NCI-H69 (cell line): ENCODE measurements around the gene KLHL5.
"Not testable (repeated sequence)": the region's sequence is repeated elsewhere in the genome, so short reads cannot be mapped to it uniquely, and the experiment has no call there.

ENCODE experiments used
- DNase-seq: peaks from one replicate; lab custom pipeline; 2025; lab: John Stamatoyannopoulos, UW

Gene KLHL5, protein sequence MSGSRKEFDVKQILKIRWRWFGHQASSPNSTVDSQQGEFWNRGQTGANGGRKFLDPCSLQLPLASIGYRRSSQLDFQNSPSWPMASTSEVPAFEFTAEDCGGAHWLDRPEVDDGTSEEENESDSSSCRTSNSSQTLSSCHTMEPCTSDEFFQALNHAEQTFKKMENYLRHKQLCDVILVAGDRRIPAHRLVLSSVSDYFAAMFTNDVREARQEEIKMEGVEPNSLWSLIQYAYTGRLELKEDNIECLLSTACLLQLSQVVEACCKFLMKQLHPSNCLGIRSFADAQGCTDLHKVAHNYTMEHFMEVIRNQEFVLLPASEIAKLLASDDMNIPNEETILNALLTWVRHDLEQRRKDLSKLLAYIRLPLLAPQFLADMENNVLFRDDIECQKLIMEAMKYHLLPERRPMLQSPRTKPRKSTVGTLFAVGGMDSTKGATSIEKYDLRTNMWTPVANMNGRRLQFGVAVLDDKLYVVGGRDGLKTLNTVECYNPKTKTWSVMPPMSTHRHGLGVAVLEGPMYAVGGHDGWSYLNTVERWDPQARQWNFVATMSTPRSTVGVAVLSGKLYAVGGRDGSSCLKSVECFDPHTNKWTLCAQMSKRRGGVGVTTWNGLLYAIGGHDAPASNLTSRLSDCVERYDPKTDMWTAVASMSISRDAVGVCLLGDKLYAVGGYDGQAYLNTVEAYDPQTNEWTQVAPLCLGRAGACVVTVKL

DNA sequence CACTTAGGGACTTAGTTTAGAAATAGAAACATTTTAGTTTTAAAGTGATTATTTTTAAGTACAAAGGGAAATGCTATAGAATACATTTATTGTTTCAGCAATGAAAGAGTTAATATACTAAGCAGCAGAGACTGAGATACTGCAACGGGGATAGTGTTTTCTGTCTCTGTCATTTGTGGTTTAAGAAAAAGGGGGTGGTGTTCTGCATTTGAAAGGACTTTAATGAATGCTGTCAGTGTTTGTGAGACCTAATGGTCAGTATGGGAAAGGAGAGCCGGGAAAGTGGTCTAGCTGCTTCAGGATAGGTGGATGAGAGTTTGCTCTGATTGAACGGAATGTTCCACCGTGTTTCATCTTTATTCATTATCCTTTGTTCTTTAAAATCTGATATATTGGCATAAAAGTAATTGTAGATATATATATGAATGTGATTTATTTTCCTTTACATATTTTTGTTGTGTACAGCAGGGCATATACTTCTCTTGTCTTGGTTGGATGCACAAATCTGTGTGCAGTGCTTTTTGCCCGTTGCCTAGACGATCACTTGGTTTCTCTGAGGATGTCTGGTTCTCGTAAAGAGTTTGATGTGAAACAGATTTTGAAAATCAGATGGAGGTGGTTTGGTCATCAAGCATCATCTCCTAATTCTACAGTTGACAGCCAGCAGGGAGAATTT lies at the start of gene KLHL5:
Gene KLHL5, plus strand, starts transcription at position 139 of the 676 bp plus-strand sequence. Its CDS starts 421 bp downstream, at position 560.
- no peak for DNase-seq

DNA sequence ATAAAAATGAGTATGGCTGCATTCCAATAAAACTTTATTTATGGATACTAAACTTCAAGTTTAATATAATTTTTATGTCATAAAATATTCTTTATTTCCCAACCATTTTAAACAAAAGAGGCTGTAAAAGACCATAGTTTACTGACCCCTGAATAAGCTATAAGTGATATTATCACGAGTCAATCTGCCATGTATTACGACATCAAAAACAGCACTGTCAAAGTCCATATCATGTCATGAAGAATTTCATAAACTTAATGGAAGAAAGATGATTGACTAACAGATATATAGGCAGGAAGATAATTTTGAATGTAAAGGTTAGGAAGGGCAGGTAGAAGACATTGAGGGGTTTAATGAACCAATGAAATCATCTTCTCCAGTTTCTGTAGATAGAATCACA lies 48.0 kb upstream of the KLHL5 start:
- DNase-seq: no peak

DNA sequence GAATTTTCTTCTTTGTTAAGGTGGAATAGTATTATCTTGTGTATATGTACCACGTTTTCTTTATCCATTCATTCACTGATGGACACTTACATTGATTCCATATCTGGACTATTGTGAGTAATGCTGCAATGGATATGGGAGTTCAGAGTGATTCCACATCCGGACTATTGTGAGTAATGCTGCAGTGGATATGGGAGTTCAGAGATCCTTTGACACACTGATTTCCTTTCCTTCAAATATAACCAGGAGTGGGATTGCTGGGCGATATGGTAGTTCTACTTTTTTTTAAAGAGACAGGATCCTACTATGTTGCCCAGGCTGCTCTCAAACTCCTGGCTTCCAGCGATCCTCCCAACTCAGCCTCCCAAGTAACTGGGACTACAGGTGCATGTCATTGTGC lies 41.9 kb upstream of the KLHL5 start:
- no peak for DNase-seq

DNA sequence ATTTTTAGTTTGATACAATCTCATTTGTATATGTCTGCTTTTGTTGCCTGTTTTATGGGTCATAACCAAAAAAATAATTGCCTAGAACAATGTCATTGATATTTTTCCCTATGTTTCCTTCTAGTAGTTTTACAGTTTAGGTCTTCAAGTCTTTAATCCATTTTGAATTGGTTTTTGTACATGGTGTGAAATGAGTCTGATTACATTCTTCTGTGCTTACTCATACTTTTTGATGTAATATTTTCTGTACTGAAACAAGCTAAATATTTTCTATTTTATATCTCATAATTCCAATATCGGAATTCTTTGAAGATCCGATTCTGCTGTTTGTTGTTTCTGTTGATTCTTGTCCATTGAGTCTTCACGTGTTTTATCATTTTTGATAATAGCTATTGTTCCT lies 40.4 kb upstream of the KLHL5 start:
- DNase-seq: no peak

DNA sequence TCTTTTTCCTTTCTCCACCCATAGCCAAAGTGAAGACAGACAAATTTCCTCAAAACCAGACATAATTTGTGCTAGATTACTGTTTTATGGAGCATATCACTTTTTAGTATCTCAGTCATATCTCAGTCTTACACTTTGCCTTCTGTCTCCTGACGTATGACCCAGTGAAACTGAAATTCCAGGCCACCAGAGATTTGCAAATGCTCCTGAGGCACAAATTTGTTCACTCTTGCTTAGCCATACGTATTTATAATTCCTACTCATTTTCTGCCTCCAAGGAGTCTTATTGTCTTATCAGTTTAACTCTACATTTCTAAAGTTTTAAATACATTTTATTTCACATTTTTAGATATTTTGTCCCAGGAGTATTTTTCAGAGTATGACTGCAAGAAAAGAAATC lies 39.8 kb upstream of the KLHL5 start:
- DNase-seq: no peak

DNA sequence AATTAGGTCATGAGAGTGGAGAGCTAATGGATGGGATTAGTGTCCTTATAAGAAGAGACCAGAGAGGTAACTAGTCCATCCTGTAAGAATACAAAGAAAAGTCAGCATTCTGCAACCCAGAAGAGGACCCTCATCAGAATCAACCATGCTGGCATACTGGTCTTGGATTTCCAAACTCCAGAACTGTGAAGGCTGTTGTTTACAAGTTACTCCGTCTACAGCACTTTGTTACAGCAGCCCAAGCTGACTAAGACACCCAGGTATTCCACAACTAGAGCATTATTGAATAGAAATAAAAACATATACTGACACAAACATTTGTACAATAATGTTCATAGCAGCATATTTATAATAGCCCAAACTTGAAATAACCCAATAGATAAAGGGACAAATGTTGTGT lies 39.0 kb upstream of the KLHL5 start:
- no peak for DNase-seq

DNA sequence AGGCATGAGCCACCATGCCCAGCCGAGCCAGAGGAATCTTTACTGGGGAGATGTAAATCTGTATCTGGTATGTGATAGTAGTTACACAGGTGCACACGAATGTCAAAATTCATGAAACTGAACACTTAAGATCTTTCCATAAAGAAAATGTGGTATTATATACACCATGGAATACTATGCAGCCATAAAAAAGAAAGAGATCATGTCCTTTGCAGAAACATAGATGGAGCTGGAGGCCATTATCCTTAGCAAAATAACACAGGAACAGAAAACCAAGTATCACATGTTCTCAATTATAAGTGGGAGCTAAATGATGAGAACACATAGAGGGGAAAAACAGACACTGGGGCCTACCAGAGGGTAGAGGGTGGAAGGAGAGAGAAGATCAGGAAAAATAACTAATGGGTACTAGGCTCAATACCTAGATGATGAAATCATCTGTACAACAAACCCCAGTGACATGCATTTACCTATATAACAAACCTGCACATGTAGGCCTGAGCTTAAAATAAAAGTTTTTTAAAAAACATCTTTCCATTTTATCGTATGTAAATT lies 37.6 kb upstream of the KLHL5 start:
- DNase-seq: no peak

DNA sequence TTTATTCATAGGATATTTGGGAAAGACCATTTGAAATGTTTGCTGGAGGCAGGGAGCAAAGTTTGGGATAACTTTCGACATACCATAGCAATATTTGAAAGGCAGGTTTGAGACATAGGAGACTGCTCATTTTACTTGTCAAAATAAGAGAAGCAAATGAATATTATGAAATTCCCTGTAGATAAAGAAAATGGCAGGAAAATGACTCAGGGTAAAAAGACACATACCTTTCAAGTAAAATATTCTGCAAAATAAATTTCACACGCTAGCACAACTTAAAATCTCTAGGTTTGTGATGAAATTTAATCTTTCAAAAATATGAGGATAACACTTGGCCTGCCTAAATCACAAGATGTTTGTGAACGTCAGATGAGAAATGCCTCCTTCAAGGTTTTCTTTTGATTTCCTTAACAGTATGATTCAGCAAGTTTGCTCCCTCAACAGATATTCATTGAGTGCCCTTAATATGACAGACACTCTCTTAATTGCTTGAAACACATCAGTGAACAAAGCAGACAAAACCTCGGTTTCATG lies 36.4 kb upstream of the KLHL5 start:
- DNase-seq: no peak

DNA sequence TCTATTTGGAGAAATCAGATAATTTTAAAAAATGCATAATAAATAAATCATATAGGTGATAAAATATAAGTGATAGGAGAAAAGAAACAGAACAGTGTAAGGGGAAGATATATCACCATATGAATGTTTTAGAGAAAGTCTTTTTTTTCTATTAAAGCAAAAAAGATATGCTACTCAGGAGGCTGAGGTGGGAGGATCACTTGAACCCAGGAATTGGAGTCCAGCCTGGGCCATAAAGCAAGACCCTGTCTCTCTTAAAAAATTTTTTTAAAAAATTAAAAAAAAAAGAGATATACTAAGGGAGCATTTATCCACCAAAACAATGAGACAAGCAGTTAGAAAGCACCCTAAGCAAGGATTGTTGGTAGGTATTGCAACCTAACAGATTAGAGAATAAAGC lies 35.9 kb upstream of the KLHL5 start:
- no peak for DNase-seq

DNA sequence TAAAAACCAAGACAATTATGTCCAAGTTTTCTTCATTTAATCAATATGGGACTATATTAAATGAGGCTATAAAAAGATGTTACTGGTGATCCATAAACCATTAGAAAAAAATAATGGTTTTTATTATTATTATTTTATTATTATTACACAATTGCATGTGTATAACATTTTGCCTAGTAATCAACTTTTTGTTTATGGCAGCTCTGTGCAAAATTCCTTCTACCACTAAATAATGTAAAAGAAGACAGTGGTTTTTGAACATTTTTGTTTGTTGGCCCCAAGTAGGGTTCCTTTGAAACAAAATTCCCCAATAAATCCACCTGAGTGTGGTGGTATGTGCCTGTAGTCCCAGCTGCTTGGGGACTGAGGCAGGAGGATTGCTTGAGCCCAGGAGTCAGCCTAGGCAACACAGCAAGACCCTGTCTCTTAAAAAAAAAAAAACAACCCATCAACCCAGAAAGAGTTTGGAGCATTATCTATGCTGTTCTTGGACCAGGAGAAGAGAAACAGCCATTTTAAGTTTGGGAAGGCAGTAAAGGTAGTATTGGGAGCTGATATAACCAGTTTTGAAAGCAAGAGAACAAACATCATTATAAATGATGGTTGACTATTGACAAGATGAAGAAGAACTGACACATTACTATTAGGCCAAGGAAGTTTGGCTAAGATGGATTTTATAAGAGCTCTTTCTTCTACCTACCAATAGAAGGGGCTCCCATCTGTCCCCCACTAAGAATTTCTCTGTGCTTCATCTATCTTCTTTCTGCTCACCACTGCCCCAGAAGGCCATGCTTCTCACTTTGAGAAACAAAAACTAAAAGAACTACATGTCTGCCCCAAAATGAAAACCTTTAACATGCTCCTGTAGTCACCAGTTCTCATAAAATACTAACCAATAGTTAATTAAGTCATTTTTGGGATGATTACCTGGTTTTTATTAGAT lies 32.0 kb upstream of the KLHL5 start:
- no peak for DNase-seq

DNA sequence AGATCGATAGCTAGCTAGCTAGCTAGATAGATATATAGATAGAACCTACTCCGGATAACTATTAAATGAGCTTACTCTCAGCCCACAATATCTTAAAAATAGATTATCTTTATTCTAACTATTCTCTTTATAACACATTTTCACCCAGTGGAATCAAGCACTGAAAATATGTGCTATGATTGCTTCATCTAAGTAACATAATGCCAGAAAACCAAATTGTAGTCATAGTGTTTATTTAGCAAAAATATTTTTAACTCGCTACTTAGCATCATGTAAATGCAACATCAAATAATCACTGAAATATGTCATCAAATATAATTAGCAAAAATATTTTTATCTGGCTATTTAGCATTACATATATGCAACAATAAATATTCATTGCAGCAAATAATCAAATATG lies 31.3 kb upstream of the KLHL5 start:
- DNase-seq: no peak

DNA sequence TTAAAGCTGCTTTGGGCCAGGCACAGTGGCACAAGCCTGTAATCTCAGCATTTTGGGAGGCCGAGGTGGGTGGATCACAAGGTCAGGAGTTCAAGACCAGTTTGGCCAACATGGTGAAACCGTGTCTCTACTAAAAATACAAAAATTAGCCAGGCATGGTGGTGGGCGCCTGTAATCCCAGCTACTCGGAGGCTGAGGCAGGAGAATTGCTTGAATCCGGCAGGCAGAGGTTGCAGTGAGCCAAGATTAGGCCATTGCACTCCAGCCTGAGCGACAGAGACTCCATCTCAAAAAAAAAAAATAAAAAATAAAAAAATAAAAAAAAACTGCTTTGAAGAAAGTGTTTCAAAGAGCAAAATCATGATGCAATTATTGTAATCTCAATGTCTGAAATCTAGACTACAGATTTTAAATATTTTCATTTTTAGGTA lies 30.4 kb upstream of the KLHL5 start:
- not testable (repeated sequence) for DNase-seq

DNA sequence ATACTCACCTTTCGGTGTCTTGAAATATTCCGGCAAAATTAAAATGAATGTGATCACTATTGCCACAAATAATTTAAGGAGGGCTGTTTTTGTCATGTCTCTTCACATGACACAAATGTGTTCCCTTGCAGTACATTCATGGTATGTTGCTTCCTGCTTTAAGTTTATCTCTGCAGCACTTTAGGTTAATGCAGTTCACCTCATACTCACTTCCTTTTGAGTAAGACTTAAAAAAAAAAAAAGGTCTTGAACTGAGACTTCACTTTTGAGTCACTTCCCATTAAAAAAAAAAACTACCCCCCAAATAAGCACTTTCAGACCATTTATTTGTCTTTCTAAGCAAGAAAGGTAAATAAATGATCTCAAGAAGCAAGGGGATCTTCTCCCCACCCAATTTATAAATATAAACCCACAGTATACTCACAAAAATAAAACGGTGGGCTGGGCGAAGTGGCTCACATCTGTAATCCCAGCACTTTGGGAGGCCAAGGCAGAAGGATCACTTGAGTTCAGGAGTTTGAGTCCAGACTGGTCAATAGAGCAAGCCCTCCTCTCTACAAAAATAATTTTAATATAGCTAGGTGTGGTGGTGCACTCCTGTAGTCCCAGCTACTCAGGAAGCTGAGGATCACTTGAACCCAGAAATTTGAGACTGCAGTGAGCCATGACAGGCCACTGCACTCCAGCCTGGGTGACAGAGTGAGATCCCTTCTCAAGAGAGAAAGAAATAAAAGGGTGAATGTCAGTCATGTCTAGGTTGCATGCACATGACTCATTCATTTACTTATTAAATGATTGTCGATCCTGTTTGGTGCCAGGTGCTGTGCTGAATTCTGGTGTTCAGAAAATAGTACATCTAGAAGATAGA lies 29.6 kb upstream of the KLHL5 start, which contains the start of gene TMEM156:
Gene TMEM156, minus strand, starts transcription at position 192 of the 868 bp plus-strand sequence. Its CDS starts 96 bp downstream, at position 96.
- DNase-seq: no peak

DNA sequence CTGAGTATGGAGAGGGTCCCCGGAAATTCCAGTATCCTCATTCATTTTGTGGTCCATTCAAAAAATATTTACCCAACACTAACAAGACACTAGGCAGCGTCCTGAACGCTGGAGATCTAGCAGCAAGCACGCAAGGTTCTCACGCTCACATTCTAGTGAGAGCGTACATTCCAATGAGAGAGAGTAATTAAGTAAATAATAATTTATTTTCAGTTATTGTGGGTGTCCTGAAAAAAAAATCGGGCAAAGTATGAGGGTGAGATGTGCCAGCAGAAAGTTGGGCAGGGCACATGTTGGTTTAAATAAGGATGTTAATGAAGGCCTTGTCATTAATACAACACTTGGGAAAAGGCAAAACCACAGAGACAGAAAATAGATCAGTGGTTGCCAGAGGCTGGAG lies 25.9 kb upstream of the KLHL5 start:
- no peak for DNase-seq

DNA sequence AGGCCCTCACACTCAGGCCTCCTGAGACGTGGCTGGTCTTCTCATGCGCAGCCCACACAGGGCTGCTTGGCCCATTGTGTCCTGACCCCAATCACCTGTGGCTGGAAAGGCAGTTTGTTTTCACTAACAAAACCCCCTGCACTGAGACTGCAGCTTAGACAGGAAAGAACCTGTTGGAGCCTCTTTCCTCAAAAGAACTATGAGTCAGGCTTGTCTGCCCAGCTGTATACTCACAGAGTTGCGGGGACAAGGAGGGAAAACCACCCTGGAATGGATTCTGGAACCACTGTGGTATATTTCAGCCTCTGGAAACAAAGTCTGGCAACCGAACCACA lies 24.6 kb upstream of the KLHL5 start:
- no peak for DNase-seq

DNA sequence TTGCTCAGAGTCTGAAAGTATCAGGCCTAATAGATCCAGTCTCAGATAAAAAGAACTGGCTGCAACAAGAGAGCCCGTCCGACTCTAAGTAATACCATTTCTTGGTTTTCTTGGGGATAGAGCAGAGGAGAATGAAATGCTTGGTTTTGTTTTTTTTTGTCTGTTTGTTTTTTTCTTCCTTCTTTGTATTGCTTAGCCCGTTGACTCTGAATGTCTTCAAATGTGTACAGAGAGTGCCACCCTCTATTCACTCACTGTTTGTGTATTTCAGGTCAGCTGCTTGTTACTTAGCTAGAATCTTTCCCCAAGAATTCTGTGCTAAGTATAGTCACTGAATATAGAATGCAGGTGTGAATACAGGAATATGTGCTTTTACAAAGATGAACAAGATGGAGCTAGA lies 24.1 kb upstream of the KLHL5 start:
- no peak for DNase-seq

DNA sequence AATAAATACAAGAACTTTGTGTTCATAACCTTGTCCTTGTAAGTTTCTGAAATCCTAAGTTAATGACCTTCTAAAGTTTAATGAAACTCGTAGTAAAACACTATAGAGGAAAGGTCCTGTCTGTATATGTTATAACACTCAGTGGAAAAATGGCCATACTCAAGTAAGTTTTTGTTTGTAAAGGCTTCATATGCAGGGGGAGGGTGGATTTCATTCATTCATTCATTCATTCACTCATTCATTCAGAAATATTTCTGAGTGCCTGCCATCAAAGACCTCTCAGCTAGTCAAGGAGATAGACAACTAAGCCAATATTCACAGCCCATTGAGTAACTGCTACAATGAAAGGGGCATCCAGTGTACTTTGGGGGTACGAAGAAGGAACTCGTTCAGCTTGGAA lies 22.9 kb upstream of the KLHL5 start:
- no peak for DNase-seq

DNA sequence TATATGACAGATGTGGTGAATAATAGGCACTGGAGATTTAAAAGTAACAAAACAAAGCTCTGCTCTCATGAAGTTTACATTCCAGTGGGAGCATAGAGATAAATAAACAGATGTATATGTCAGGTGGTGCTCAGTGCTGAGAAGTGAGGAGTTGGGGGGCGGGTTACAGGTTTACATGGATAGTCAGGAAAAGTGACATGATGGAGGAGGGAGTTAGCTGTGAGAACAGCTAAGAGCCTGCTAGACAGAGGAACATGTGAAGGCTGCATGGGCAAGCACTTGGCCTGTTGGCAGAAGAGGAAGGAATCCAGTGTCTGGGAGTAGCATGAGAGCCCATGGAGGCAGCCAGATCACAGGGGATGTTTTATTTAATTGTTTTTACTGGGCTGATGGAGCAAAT lies 19.7 kb upstream of the KLHL5 start:
- no peak for DNase-seq

DNA sequence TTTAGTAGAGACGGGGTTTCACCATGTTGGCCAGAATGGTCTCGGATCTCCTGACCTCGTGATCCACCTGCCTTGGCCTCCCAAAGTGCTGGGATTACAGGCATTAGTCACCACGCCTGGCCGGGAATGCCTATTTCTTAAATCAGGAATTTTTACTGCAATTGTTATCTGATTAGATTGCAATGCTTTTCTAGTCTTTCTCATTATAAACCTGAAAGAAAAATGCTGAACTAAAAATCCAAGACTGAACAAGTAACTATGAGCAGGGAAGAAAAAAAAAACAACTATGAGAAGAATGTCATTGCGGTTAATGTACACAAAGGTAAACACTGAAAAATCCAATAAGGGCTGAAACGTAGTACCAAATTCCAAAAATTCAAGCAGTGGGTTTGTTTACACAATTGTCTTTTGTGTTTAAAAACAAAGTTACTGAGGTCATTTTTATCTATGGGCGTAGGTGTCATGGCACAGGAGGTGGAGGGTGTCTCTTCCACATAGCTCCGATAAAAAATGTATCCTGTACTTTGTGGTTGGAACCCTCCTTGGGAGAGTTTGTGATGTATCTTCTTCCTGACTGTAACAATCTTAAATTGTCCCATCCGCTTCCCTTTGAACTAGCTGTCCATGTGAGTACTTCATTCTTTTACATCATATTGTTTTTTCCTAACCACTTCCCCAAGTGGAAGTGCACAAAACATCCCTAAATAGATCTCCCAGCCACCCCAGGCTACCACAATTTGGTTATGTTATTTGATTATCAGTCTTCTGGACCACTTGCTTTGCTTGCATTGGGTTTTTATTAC lies 18.8 kb upstream of the KLHL5 start:
- no peak for DNase-seq
